ENCODE results near the gene TMED10.

Gene TMED10

GRCh38 chr14:75126121-75126544 is 50.3 kb downstream of the TMED10 start:
- DNase-seq = peak; percentile 10

- peak; percentile 72 for DNase-seq
These were observed 50.8 kb downstream of the TMED10 start for GRCh38 chr14:75125617-75126016.

GRCh38 chr14:75123991-75124390 is 52.4 kb downstream of the TMED10 start:
- DNase-seq = peak; percentile 81

DNA sequence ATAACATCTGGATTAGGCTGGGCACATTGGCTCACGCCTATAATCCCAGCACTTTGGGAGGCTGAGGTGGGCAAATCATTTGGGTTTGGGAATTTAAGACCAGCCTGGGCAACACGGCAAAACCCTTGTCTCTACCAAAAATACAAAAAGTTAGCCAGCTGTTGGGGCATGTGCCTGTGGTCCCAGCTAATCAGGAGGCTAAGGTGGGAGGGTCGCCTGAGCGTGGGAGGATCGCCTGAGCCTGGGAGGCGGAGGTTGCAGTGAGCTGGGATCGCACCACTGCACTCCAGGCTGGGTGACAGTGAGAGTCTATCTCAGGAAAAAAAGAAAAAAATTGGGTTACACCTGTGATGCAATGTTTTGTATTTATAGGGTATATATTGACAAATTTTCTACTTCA is 54.9 kb downstream of the TMED10 start:
- DNase-seq = no peak

DNA sequence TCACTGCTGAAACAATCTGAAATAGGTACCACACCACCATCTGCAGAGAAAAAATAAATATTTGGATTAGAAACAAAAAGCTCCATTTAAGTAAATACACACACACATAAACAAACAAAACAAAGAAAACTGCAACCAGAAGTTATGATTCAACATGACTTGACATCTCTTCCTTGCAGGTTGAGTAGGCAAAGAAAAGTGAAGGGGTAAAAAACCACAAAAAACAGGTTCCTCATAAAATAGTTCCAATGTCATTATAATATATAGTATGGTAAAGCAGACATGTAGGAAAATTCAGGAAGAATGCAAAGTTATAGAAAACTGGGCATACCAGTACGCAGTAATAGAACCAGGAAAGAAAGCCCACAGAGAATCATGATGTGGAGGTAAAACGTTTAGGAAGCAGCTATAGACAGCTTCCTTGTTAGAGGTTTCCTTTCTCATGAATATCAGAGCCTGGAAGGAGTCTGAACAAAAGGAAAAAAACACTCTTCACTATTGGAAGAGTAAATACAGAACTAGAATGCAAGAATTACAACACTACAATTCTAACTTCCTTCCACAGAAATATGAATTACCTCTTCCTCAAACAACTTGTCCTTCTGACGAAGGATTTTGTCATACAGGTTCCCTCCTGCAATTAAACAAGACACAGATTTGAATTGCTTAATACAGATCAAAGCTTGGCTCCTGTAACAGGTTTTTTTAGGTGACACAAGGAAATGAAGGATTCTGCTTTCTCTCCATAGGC is 55.7 kb downstream of the TMED10 start:
- no peak for DNase-seq

- DNase-seq = peak; percentile 57
These were observed 57.4 kb downstream of the TMED10 start for GRCh38 chr14:75119056-75119455.

DNA sequence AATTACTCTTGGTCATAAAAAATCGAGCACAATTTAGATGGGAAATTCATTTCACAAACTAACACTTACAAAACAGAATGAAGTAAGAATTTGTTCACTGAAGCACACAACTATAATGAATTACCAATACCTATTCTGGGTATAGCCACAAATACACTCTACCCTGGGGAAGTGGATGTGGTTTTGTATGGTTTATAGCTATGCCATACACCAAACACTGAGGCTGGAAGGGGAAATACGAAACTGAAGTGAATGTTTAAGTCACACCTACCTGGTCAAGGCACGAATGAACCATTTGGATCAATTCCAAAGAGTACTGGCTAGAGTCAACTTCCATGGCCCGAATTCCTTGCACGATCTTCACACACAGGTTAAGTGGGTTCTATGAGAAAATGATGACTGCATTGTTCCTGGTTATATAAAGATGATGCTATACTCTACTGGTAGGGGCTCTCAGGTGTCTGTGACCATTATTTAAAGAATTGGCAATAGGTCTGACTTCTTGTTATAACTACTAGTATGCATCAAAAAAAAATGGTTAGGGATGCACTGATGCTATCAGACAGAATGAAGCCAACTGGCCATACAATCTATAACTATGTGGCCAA is 62.4 kb downstream of the TMED10 start:
- no peak for DNase-seq

GRCh38 chr14:75109877-75110276 is 66.5 kb downstream of the TMED10 start:
- DNase-seq = no peak

DNA sequence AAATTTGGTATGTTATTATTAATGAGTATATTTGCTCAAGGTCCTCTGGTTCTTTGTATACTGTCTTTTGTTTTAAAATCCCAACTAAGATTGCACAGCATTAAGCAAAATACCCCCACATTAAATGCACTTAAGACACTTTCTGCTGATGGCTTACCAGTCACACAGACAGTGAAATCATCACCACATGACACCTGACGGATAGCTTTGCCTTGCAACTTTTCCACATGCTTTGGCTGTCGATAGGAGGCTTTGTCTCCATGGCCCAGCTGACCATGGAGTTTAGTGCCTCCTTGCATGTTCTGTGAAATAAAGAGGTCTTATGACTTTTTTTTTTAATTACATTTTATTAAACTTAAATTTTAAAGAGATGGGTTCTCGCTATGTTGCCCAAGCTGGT is 69.2 kb downstream of the TMED10 start:
- no peak for DNase-seq

GRCh38 chr14:75101491-75101890 is 74.9 kb downstream of the TMED10 start:
- no peak for DNase-seq

GRCh38 chr14:75098682-75099081 is 77.7 kb downstream of the TMED10 start:
- no peak for DNase-seq

- DNase-seq = no peak
These were observed 78.2 kb downstream of the TMED10 start for GRCh38 chr14:75098212-75098611.

- DNase-seq = no peak
These were observed 79.5 kb downstream of the TMED10 start for GRCh38 chr14:75096959-75097358.

DNA sequence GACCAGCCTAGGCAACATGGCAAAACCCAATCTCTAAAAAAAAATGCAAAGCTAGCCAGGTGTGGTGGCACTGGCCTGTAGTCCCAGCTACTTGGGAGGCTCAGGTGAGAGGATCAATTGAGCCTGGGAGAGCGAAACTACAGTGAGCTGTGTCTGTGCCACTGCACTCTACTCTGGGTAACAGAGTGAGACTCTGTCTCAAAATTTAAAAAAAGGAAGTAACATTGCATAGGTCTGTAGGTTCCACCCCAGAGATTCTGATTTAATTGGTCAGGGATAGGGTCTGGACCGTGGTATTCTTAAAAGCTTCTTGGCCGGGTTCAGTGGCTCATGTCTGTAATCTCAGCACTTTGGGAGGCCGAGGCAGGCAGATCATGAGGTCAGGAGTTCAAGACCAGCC is 80.7 kb downstream of the TMED10 start:
- no peak for DNase-seq

- DNase-seq = no peak
These were observed 81.5 kb downstream of the TMED10 start for GRCh38 chr14:75094896-75095295.

DNA sequence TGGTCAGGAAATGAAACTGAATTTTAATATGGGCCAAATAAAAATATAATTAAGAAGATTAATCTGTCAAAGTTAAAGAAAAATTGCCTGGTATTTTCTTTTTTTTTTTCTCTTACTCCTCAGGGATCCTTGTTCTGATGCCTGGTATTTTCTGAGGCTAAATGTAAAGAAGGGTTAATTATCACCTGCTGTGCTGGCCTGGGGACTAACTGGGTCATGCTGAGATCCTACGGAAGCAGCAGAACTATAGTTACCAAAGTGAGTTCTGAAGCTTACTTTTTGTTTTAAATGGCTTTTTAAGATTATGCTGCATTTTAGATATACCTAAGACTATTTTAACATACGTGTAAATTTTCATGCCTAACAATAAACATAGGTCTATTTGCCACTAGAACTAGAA is 83.7 kb downstream of the TMED10 start:
- no peak for DNase-seq

DNA sequence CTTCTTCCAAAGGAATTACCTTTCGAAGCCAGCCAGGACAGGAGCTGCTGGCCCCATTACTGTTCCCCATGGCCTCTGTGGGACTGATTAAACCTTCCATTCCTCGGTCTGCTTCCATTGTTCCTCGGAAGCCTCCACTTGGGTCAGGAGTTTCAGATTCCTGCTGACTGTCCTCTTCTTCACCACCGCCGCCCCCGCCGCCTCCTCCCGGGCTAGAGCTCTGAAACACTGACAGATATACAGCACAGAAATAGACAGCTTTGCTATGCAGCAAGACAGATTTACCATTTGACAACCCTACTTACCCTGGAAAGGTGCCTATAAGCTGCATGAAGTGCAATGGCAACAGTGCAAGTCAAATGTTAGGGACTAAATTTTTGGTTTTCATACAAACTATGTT is 85.2 kb downstream of the TMED10 start:
- DNase-seq = no peak

GRCh38 chr14:75090353-75090752 is 86.1 kb downstream of the TMED10 start:
- peak; percentile 22 for DNase-seq

- DNase-seq = peak; percentile 60
These were observed 87.6 kb downstream of the TMED10 start for GRCh38 chr14:75088566-75089373.

DNA sequence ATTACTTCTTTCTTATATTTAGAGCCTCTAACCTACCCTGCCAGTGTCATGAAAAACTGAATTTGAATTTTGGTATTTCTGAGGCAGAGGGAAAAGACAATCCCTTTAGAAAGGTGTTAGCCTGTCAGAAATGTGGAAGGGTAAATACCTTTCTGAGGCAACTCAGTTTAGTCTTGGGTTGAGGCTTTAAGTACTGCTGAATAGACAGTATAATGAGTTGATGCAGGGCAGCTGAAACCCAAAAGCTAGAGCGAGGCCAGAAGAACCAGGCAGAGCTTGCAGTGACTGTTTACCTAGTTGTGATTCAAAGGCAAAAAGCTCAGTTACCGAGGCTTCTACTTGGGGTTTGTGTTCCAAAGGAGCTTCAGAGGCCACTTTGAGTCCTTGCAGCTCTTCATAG is 88.3 kb downstream of the TMED10 start:
- no peak for DNase-seq

DNA sequence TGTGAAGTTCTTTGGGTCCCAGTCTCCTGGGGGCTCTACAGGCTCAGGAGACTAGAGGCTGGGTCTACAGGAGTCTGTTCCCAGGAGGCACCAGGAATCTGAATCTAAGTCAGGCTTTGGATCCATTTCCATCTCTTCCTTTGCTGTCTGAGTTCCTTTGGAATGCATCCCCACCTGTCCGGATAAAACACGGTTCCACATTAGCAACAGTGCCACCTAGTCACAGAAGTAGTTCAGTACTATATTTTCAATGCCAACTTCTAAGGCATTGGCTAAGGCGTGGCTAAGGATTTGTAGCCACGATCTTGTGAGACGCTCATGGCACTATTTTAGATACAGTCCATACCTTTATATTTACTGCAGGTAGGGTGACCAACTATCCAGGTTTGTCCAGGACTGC is 91.9 kb downstream of the TMED10 start:
- no peak for DNase-seq

- DNase-seq = no peak
These were observed 93.1 kb downstream of the TMED10 start for GRCh38 chr14:75083271-75083670.

- no peak for DNase-seq
These were observed 94.7 kb downstream of the TMED10 start for GRCh38 chr14:75081660-75082229.
